Measurements from ENCODE around the gene SYK.

- TF ChIP-seq CTCF (conservative IDR thresholded peaks at IDR 0.05 in 1 of 2, IDR thresholded peaks at IDR 0.05 in 1 of 2; ENCODE audit: extremely low read depth in 1 of 2, insufficient read depth in 1 of 2, low read depth in 1 of 2, low read length in 2 of 2) (no peak), EZH2 (IDR thresholded peaks at IDR 0.05; ENCODE audit: borderline replicate concordance, low read length) (no peak)
Observed at GRCh38 chr9:90821697-90822096, 20.1 kb downstream of the SYK start.

Measured in mammary epithelial cell (primary cell).